ENCODE measurements around the gene GPSM1. TPM values are rescaled to one million over a fixed set of nuclear protein-coding genes. Genes with fewer than 3 reads are reported as not detected.

GPSM1 gene
- polyA plus RNA-seq, 1 of the 3 experiments (the other 2 are of a cell fraction): 26.7 TPM

- no peak for TF ChIP-seq IRF3 (IDR thresholded peaks at IDR 0.05; ENCODE audit: low read depth, low read length)
Measured at GRCh38 chr9:136295542-136296433, 31.6 kb upstream of the GPSM1 start (continued).

GRCh38 chr9:136296434-136297015 is 30.8 kb upstream of the GPSM1 start:
- ChIA-PET CTCF (interaction anchor here (1.7 to 2.2 kb wide), 2 partner anchors 13 to 17 kb away, joined by 7 to 14 read pairs; no protein-coding TSS in a partner anchor), POLR2A (no interaction called here)
- H3K79me2 ChIP-seq (ENCODE audit: insufficient read depth): no peaks in the 10 kb centered on the region
- no peaks in the 10 kb centered on the region for H4K20me1 ChIP-seq (ENCODE audit: insufficient read depth)
- TF ChIP-seq YY1 (IDR thresholded peaks at IDR 0.05; ENCODE audit: low read depth) (no peak), JUND (IDR thresholded peaks at IDR 0.05) (no peak), ZBTB33 (IDR thresholded peaks at IDR 0.05; ENCODE audit: borderline replicate concordance, low read depth) (no peak), MEF2A (IDR thresholded peaks at IDR 0.05; ENCODE audit: borderline replicate concordance, low read depth) (no peak), GATA2 (CRISPR knock-in tag; IDR thresholded peaks at IDR 0.05) (no peak), FOSL2 (IDR thresholded peaks at IDR 0.05; ENCODE audit: borderline replicate concordance, low read depth) (no peak)
- peaks cover 7% of the 10 kb centered on the region; the same call in 1 of the 2 replicates for H3K27me3 ChIP-seq (ENCODE audit: insufficient read depth)
- DNase-seq: no peak
- no peaks in the 10 kb centered on the region for H3K9me2 ChIP-seq
- H3F3A ChIP-seq (replicated peaks; ENCODE audit: insufficient read depth): peaks cover 8% of the 10 kb centered on the region
- no peak overlapping the region for H3K4me3 ChIP-seq (ENCODE audit: low read depth in 2 of 2, low read length in 1 of 2)
- no peak overlapping the region for H3K27ac ChIP-seq (ENCODE audit: low read depth in 2 of 2, low read length in 1 of 2)
- 41% methylated on average over 14 of the region's 16 CpGs for WGBS (ENCODE audit: low lambda C conversion rate)
- no peak overlapping the region for H3K4me2 ChIP-seq
- no peak overlapping the region for H3K9ac ChIP-seq
- no peaks in the 10 kb centered on the region for H3K36me3 ChIP-seq (replicated peaks in 1 of 2; ENCODE audit: control insufficient read depth in 1 of 2, insufficient read depth in 2 of 2, low read length in 1 of 2)
- no peaks in the 10 kb centered on the region for H3K9me3 ChIP-seq
- H2AFZ ChIP-seq (ENCODE audit: low read depth): no peak overlapping the region
- peaks cover 0 to 6% of the 10 kb centered on the region in 2 experiments; a peak in 1 of 4 replicates for H3K4me1 ChIP-seq (ENCODE audit: control insufficient read depth in 1 of 2, insufficient read depth in 2 of 2, low read depth in 1 of 2, low read length in 1 of 2)

- Histone ChIP-seq H3K36me3 (replicated peaks in 1 of 2; ENCODE audit: control insufficient read depth in 1 of 2, insufficient read depth in 2 of 2, low read length in 1 of 2) (no peaks in the 10 kb centered on the region), H3K27ac (ENCODE audit: low read depth in 2 of 2, low read length in 1 of 2) (no peak overlapping the region), H3K4me3 (ENCODE audit: low read depth in 2 of 2, low read length in 1 of 2) (no peak overlapping the region), H3K79me2 (ENCODE audit: insufficient read depth) (no peaks in the 10 kb centered on the region), H3K9me3 (no peaks in the 10 kb centered on the region), H3K9me2 (no peaks in the 10 kb centered on the region), H3K27me3 (ENCODE audit: insufficient read depth) (peaks cover 7% of the 10 kb centered on the region; the same call in 1 of the 2 replicates), H4K20me1 (ENCODE audit: insufficient read depth) (no peaks in the 10 kb centered on the region), H3K4me1 (ENCODE audit: control insufficient read depth in 1 of 2, insufficient read depth in 2 of 2, low read depth in 1 of 2, low read length in 1 of 2) (peaks cover 0 to 6% of the 10 kb centered on the region in 2 experiments; a peak in 1 of 4 replicates), H2AFZ (ENCODE audit: low read depth) (no peak overlapping the region), H3K9ac (no peak overlapping the region), H3F3A (replicated peaks; ENCODE audit: insufficient read depth) (peaks cover 8% of the 10 kb centered on the region), H3K4me2 (no peak overlapping the region)
- ChIA-PET CTCF (interaction anchor here (2.2 kb wide), 1 partner anchor 13 kb away, joined by 14 read pairs; no protein-coding TSS in a partner anchor), POLR2A (interaction anchor here (0.9 kb wide), 1 partner anchor 8 kb away, joined by 3 read pairs; no protein-coding TSS in a partner anchor)
- DNase-seq: no peak
- WGBS (ENCODE audit: low lambda C conversion rate): 67% methylated on average over 21 of the region's 25 CpGs
- TF ChIP-seq IRF3 (IDR thresholded peaks at IDR 0.05; ENCODE audit: low read depth, low read length) (no peak), NFIC (IDR thresholded peaks at IDR 0.05; ENCODE audit: borderline replicate concordance) (no peak), GABPA (IDR thresholded peaks at IDR 0.05; ENCODE audit: low read depth) (no peak), MAX (IDR thresholded peaks at IDR 0.05; ENCODE audit: low read depth) (no peak), RFX5 (IDR thresholded peaks at IDR 0.05; ENCODE audit: low read length) (no peak), FOXJ3 (CRISPR knock-in tag; IDR thresholded peaks at IDR 0.05) (no peak), MEF2A (IDR thresholded peaks at IDR 0.05; ENCODE audit: borderline replicate concordance, low read depth) (no peak), ZBTB33 (IDR thresholded peaks at IDR 0.05; ENCODE audit: borderline replicate concordance, low read depth) (no peak), RAD21 (IDR thresholded peaks at IDR 0.05; ENCODE audit: low read length) (no peak), CHD2 (IDR thresholded peaks at IDR 0.05; ENCODE audit: low read length, partially characterized antibody) (no peak)
Measured at GRCh38 chr9:136297016-136297691, 30.2 kb upstream of the GPSM1 start.

All from SK-N-SH (cell line).